GM12874 (cell line): ENCODE data around the gene ARHGAP12.

ENCODE experiments used
- TF ChIP-seq, protein P1 (sequence below): IDR thresholded peaks from 2 replicates; pipeline ENCODE4 v1.5.1; 2011; ENCODE audit warnings: low read depth, mild to moderate bottlenecking, control low read depth, low read length, moderate library complexity; ENCODE audit not compliant: insufficient read depth

Gene ARHGAP12, protein sequence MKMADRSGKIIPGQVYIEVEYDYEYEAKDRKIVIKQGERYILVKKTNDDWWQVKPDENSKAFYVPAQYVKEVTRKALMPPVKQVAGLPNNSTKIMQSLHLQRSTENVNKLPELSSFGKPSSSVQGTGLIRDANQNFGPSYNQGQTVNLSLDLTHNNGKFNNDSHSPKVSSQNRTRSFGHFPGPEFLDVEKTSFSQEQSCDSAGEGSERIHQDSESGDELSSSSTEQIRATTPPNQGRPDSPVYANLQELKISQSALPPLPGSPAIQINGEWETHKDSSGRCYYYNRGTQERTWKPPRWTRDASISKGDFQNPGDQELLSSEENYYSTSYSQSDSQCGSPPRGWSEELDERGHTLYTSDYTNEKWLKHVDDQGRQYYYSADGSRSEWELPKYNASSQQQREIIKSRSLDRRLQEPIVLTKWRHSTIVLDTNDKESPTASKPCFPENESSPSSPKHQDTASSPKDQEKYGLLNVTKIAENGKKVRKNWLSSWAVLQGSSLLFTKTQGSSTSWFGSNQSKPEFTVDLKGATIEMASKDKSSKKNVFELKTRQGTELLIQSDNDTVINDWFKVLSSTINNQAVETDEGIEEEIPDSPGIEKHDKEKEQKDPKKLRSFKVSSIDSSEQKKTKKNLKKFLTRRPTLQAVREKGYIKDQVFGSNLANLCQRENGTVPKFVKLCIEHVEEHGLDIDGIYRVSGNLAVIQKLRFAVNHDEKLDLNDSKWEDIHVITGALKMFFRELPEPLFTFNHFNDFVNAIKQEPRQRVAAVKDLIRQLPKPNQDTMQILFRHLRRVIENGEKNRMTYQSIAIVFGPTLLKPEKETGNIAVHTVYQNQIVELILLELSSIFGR

DNA sequence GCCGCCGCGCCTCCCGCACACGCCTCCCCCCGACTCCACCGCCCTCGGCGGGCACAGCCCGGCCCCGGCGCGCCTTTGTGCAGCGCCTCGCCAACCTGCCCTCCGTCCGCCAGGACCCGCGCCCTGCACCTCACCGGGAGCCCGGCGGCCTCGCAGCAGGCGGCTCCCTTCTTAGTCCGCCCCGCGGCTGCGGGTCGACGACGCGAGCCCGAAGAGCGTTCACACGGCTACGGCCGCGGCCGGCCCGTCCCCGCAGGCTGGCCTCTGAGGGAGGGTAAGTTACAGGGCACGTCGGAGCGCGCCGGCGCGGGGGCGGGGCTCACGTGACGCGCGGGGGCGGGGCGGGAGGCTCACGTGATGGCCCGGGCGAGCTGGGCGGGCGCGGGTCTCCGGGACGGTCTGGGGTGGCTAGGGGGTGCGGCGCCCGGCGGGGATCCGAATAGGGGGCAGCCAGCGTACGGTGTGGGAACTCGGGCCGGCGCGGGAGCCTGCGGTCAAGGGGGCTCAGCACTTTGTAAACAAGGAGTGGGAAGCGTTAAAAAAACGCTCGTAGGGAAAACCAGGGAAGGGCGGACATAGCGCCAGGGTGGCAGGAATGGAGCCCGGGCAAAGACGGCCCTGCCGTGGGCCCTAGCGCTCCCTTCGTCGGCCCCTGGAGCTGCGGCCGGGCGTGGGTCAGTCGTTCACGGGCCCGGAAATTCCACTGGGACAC is at the start of gene ARHGAP12:
Gene ARHGAP12 (minus strand): TSS at position 283 of the 712 bp plus-strand sequence. CDS start 19,976 bp downstream, outside the sequence.
- TF ChIP-seq, protein P1, sequence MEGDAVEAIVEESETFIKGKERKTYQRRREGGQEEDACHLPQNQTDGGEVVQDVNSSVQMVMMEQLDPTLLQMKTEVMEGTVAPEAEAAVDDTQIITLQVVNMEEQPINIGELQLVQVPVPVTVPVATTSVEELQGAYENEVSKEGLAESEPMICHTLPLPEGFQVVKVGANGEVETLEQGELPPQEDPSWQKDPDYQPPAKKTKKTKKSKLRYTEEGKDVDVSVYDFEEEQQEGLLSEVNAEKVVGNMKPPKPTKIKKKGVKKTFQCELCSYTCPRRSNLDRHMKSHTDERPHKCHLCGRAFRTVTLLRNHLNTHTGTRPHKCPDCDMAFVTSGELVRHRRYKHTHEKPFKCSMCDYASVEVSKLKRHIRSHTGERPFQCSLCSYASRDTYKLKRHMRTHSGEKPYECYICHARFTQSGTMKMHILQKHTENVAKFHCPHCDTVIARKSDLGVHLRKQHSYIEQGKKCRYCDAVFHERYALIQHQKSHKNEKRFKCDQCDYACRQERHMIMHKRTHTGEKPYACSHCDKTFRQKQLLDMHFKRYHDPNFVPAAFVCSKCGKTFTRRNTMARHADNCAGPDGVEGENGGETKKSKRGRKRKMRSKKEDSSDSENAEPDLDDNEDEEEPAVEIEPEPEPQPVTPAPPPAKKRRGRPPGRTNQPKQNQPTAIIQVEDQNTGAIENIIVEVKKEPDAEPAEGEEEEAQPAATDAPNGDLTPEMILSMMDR = no peak

DNA sequence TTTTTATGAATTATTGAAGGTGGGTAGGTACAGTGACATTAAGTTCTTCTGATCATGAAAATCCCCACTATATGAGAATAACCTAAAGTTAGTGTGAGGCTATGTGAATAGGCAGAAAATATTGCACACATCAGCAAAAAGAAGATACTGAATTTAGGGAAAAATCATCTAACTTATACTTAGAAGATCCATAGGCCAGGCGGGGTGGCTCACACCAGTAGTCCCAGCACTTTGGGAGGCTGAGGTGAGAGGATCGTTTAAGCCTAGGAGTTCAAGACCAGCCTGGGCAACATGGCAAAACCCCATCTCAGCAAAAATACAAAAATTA is 49.5 kb upstream of the ARHGAP12 start:
- TF ChIP-seq, protein P1 = no peak

DNA sequence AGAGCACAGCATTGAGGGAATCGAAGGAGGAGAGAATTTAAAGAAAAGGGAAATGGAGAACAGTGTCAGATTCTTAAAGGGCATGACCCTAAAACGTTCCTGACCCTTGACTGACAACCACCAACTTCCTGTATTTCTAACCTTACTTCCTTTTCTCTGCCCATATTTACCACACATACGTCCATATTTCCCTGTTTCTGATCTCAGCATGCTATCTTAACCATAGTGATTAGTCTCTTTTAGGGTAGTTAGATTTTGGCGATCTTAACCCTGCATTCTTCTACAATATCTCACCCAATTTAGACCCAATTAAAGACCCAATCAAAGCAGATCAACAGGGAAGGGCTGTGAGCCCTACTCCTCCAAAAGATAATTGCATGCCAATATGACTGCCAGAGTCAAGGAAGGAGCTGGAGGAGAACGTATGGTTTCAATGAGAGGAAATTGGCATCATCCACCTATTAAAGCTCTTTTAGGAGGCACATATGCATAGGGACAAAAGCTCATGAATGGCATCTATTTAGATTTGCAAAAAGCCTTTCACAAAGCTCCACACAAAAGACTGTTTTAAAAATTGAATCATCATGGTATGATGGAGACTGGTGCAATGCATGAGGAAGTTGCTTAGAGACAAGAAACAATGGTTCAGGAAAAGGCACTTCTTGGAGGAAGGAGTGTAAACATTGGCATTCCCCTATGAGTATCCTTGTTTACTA is 49.0 kb upstream of the ARHGAP12 start:
- TF ChIP-seq, protein P1 = no peak

DNA sequence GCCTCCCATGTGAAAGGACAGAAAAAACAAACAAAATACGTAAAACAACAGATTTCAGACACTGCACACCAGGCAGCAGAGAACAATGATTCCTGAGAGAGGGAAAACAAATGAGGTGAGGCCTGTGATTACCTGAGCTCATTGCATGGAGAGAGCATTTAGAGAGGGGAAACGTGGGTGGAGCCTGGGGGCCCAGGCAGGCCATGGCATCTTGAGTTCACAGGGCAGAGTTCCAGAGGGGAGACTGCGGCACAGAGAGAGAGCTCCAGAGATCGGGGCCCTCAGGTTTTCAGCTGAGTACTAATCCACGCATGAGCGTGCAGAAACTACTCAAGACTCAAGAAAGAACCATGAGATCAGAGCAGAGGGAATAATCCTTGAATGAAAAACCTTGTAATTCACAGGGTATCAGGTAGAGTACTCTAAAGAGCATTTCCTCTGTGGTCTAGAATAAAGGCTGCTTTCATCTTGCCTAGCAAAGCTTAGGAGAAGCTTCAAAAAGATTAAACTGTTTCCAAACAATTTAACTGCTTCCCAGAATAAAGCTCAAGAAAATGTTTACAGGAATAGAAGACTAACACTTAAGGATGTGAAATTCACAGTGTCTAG is 46.6 kb upstream of the ARHGAP12 start:
- TF ChIP-seq, protein P1 = no peak

DNA sequence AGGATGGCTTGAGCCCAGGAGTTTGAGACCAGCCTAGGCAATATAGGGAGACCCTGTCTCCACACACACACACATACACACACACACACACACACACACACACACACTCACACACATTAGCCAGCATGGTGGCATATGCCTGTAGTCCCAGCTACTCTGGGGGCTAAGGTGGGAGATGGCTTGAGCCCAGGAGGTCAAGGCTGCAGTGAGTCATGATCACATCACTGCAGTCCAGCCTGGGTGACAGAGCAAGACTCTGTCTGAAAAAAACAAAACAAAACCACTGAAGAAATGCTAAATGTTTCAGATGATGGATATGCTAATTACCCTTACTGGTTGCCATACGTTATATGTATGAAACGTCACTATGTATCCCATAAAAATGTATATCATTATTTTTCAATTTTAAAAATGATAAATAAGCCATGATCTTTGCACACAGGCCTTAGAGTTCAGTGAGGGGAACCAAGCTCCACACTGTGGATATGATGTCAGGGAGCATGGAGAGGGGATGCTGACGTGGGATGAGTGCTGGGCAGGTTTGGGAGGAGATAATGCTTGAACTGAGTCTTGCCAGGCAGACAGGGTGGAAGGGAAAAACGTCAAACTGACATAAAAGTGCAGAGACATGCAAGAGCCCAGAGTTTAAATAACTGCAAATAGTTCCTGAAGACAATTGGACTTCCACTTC is 45.9 kb upstream of the ARHGAP12 start:
- TF ChIP-seq, protein P1 = no peak

DNA sequence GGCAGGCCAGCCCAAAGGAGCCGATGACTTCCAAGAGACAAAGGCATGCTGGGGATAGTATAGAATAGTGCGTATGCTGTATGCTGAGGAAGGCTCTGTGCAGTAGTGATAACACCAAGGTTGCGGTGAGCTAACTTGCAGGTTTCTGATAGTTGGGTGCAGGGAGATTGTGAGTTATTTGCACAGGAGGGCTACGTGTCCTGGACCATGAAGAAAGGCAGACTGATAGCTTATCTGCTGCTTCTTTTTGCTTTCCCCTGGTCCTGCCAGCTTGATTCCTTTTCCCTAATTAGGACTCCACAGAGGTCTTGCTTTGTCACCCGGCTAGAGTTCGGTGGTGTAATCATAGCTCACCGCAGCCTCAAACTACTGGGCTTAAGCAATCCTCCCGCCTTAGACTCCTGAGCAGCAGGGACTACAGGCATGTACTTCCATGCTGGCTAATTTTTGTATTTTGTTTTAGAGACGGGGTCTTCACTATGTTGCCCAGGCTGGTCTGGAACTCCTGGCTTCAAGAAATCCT is 43.9 kb upstream of the ARHGAP12 start:
- TF ChIP-seq, protein P1 = no peak
